Islet of Langerhans (tissue), 1 donor: Measurements from ENCODE around the gene NPAS3.

Source experiments
- FAIRE-seq: peaks from one replicate; lab custom pipeline; 2011; peaks lifted over from hg19 to GRCh38; lab: Jason Lieb, UNC

Gene NPAS3

GRCh38 chr14:33516898-33517436 is 578.3 kb downstream of the NPAS3 start:
- no peak for FAIRE-seq

GRCh38 chr14:33521192-33521591 is 582.5 kb downstream of the NPAS3 start:
- no peak for FAIRE-seq

GRCh38 chr14:33524244-33524643 is 585.6 kb downstream of the NPAS3 start:
- FAIRE-seq, result no peak

GRCh38 chr14:33525626-33526025 is 586.9 kb downstream of the NPAS3 start:
- FAIRE-seq, result no peak

GRCh38 chr14:33527023-33527634 is 588.5 kb downstream of the NPAS3 start:
- no peak for FAIRE-seq

GRCh38 chr14:33528655-33529054 is 590.0 kb downstream of the NPAS3 start:
- FAIRE-seq, result no peak

GRCh38 chr14:33529787-33530757 is 591.4 kb downstream of the NPAS3 start:
- FAIRE-seq, result no peak

- no peak for FAIRE-seq
These were observed 593.9 kb downstream of the NPAS3 start for GRCh38 chr14:33532553-33532952.

- no peak for FAIRE-seq
These were observed 595.4 kb downstream of the NPAS3 start for GRCh38 chr14:33534104-33534503.

GRCh38 chr14:33534632-33535031 is 596.0 kb downstream of the NPAS3 start:
- FAIRE-seq, result no peak

- FAIRE-seq, result peak; percentile 21
These were observed 601.3 kb downstream of the NPAS3 start for GRCh38 chr14:33539918-33540357.

GRCh38 chr14:33541171-33541570 is 602.5 kb downstream of the NPAS3 start:
- no peak for FAIRE-seq

GRCh38 chr14:33542338-33543287 is 603.9 kb downstream of the NPAS3 start:
- no peak for FAIRE-seq

GRCh38 chr14:33545696-33546095 is 607.0 kb downstream of the NPAS3 start:
- no peak for FAIRE-seq

GRCh38 chr14:33548606-33549005 is 609.9 kb downstream of the NPAS3 start:
- FAIRE-seq, result no peak

GRCh38 chr14:33551963-33552362 is 613.3 kb downstream of the NPAS3 start:
- no peak for FAIRE-seq

GRCh38 chr14:33553706-33554278 is 615.1 kb downstream of the NPAS3 start:
- FAIRE-seq, result no peak

- no peak for FAIRE-seq
These were observed 616.3 kb downstream of the NPAS3 start for GRCh38 chr14:33554988-33555387.

GRCh38 chr14:33555710-33556350 is 617.2 kb downstream of the NPAS3 start:
- no peak for FAIRE-seq

- FAIRE-seq, result no peak
These were observed 617.9 kb downstream of the NPAS3 start for GRCh38 chr14:33556382-33557121.
